Left ventricle myocardium inferior (tissue), 1 donor: Measurements from ENCODE around the gene DMAC1. TPM values are rescaled to one million over a fixed set of nuclear protein-coding genes. Genes with fewer than 3 reads are reported as not detected.

Experiments
- DNase-seq: peaks from one replicate; pipeline ENCODE4 v3.0.0-alpha.2; 2020
- H3K27ac ChIP-seq: fragments of 200-600 bp; replicated peaks from 2 replicates; pipeline ENCODE4 v1.8.0; 2021
- H3K27me3 ChIP-seq: fragments of 200-600 bp; 2 replicates; pipeline ENCODE4 v1.8.0; 2021; ENCODE audit warnings: low read depth
- H3K36me3 ChIP-seq: fragments of 200-600 bp; 2 replicates; pipeline ENCODE4 v1.8.0; 2021
- H3K4me1 ChIP-seq: fragments of 200-600 bp; 2 replicates; pipeline ENCODE4 v1.8.0; 2021
- H3K4me3 ChIP-seq: fragments of 200-600 bp; 2 replicates; pipeline ENCODE4 v1.8.0; 2021; ENCODE audit warnings: mild to moderate bottlenecking, moderate library complexity
- H3K9me3 ChIP-seq: fragments of 200-600 bp; replicated peaks from 2 replicates; pipeline ENCODE4 v1.8.0; 2021
- intact Hi-C: fragments of 100-400 bp; cut with micrococcal nuclease; formaldehyde crosslinking; loops from one replicate; pipeline ENCODE4 v1.11.0; 2022
- total RNA-seq: library from RNA; stranded (reverse); fragmentation: NEBNext Ultra II Directional; extraction: Animal tissue kit (Norgen Biotek cat#: 25700); gene quantifications from one replicate; pipeline ENCODE4 v1.2.1, GENCODE V29; 2021
- TF ChIP-seq, protein P1 (sequence below): fragments of 200-600 bp; IDR thresholded peaks from 2 replicates; pipeline ENCODE4 v1.8.0; 2021; ENCODE audit warnings: antibody characterized with exemption, mild to moderate bottlenecking, borderline replicate concordance
- donor health status: DM: no; HTN: yes; CAD: no; lungs with severe emphysema.

Gene DMAC1
- total RNA-seq, 1 donor from 2014 or later, result 139 TPM

DNA sequence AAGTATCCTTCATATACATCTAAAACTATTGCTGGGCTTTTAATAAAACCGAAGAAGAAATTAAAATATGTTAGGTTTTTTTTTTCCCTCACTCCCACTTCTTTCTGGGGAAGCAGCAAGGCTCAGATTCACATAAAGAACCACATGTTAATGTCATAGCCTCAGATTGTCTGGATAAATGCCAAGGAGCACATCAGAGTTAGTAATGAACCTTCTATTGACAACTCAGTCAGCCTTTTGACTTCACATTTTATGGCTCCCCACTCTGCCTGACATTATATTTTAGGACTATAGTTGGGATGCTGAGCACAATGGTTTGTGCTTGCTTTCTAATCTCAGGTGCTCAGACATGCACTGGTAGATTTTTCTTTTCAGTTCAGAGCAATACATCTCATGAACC, 21.8 kb downstream of the DMAC1 start:
- Histone ChIP-seq H3K27me3 (no peaks in the 10 kb centered on the region), H3K4me1 (peaks cover 15% of the 10 kb centered on the region), H3K27ac (no peak overlapping the region), H3K9me3 (no peaks in the 10 kb centered on the region), H3K4me3 (no peak overlapping the region), H3K36me3 (no peaks in the 10 kb centered on the region)
- intact Hi-C loops, result no loop called here
- DNase-seq, result no peak
- TF ChIP-seq, protein P1, sequence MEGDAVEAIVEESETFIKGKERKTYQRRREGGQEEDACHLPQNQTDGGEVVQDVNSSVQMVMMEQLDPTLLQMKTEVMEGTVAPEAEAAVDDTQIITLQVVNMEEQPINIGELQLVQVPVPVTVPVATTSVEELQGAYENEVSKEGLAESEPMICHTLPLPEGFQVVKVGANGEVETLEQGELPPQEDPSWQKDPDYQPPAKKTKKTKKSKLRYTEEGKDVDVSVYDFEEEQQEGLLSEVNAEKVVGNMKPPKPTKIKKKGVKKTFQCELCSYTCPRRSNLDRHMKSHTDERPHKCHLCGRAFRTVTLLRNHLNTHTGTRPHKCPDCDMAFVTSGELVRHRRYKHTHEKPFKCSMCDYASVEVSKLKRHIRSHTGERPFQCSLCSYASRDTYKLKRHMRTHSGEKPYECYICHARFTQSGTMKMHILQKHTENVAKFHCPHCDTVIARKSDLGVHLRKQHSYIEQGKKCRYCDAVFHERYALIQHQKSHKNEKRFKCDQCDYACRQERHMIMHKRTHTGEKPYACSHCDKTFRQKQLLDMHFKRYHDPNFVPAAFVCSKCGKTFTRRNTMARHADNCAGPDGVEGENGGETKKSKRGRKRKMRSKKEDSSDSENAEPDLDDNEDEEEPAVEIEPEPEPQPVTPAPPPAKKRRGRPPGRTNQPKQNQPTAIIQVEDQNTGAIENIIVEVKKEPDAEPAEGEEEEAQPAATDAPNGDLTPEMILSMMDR, result no peak

DNA sequence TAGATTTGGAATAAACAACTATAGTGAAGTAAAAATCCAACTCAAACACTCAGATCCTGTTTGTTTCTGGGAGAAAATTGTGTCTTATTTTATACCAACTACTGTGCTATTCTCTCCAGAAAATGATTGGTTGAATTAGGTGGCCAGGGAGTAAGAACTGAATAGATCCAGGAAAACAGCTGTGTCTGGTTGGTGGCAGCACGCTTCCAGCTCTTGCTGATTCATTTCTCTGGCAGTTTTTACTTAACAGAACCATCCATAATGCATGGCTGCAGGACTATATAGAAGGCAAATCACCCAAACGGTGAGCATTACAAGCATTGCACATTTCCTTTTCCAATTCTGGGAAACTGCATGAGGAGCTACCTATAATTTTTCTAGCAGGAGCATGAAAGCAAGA, 29.5 kb downstream of the DMAC1 start:
- Histone ChIP-seq H3K36me3 (no peaks in the 10 kb centered on the region), H3K4me1 (no peaks in the 10 kb centered on the region), H3K4me3 (no peak overlapping the region), H3K27me3 (no peaks in the 10 kb centered on the region), H3K27ac (no peak overlapping the region), H3K9me3 (peaks cover 17% of the 10 kb centered on the region)
- TF ChIP-seq, protein P1, result no peak
- no peak for DNase-seq
- intact Hi-C loops, result no loop called here

DNA sequence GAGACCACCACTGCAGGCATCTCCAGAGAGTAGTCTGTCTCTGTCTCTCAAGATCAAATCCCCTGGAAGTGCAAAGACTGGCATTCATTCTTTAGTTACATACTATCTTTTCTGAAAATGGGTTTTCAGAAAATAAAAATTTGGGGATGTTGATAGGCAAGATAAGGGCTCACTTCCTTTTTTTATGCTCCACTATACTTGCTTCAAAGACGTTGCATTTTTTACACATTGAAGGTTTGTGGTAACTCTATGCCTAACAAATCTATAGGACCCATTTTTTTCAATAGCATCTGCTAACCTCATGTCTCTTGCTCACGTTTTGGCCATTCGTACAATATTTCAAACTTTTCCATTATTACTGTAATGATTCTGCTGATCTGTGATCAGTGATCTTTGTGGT, 37.0 kb downstream of the DMAC1 start:
- Histone ChIP-seq H3K4me3 (no peak overlapping the region), H3K9me3 (peaks cover 27% of the 10 kb centered on the region), H3K4me1 (no peaks in the 10 kb centered on the region), H3K27ac (no peak overlapping the region), H3K36me3 (no peaks in the 10 kb centered on the region), H3K27me3 (no peaks in the 10 kb centered on the region)
- no peak for DNase-seq
- intact Hi-C loops, result no loop called here
- TF ChIP-seq, protein P1, result no peak

DNA sequence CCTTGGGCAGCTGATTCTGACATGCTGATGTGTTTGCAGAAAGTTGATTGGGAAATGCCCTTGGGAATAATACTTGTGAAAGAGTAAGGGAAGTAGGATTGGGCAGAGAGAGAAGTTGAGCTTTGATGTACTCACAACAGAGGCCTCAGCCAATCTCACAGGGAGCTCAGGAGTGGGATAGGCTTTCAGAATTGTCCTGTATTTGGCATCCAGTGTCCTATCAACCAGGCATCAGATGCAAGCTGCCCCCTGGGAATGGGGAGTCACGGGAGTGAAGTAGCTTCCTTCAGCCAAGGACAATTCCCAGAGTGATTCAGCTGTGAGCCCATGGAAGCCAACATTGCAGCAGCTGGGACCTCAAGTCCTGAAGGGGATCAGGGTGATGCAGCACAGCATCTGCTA, 39.6 kb downstream of the DMAC1 start:
- intact Hi-C loops, result no loop called here
- Histone ChIP-seq H3K36me3 (no peaks in the 10 kb centered on the region), H3K27ac (no peak overlapping the region), H3K4me1 (no peaks in the 10 kb centered on the region), H3K27me3 (no peaks in the 10 kb centered on the region), H3K9me3 (peaks cover 15% of the 10 kb centered on the region), H3K4me3 (no peak overlapping the region)
- DNase-seq, result peak; percentile 16
- TF ChIP-seq, protein P1, result no peak

DNA sequence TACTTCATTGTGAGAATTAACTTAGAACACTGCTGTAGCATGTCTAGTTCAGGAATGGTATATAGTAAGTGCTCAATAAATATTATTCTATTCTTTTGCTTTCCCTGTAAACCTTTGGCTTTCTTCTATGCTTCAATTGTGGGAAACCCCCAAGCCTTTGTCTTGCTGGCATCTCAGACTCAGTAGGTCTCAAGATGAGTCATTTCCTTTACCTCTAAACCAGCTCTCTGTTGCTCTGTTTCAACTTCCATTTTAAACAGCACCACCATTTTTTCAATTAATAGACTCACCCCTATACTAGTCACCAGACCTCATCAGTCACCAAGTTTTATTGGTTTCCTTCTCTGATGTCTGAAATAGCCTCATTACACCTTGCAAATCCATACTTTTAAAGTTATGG, 43.5 kb downstream of the DMAC1 start:
- Histone ChIP-seq H3K36me3 (no peaks in the 10 kb centered on the region), H3K4me3 (no peak overlapping the region), H3K27ac (no peak overlapping the region), H3K9me3 (no peaks in the 10 kb centered on the region), H3K27me3 (no peaks in the 10 kb centered on the region), H3K4me1 (no peaks in the 10 kb centered on the region)
- TF ChIP-seq, protein P1, result no peak
- DNase-seq, result no peak
- intact Hi-C loops, result no loop called here

DNA sequence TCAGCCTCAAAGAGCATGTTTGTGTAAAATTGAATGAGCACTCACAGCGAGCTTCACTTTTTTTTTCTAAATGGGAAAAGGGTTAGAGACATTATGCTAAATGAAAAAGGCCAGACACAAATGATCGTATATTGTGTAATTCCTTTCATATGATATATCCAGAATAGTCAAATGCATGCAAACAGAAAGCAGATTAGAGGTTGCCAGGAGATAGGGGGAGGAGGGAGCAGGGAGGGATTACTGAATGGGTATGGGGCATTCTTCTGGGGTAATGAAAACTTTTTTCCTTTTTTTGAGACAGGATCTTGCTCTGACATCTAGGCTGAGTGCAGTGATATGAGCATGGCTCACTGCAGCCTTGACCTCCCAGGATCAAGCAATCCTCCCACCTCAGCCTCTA, 47.1 kb downstream of the DMAC1 start:
- no peaks in the 10 kb centered on the region for H3K27me3 ChIP-seq
- H3K9me3 ChIP-seq, result peaks cover 6% of the 10 kb centered on the region
- intact Hi-C loops, result no loop called here
- TF ChIP-seq, protein P1, result no peak
- H3K36me3 ChIP-seq, result no peaks in the 10 kb centered on the region
- no peak overlapping the region for H3K4me3 ChIP-seq
- no peak for DNase-seq
- H3K27ac ChIP-seq, result no peak overlapping the region
- H3K4me1 ChIP-seq, result no peaks in the 10 kb centered on the region
